CD8-positive, alpha-beta memory T cell (primary cell): Measurements from ENCODE around the gene HAUS1. TPM values are rescaled to one million over a fixed set of nuclear protein-coding genes. Genes with fewer than 3 reads are reported as not detected.

Source experiments
- CTCF ChIA-PET: fragments of 350-600 bp; sonication (Branson Sonifier 250); formaldehyde crosslinking; loops from one replicate; lab custom pipeline; 2021; ENCODE audit warnings: antibody characterized with exemption; lab: Charles Lee
- POLR2A ChIA-PET: fragments of 350-600 bp; sonication (Branson Sonifier 250); formaldehyde crosslinking; loops from one replicate; lab custom pipeline; 2021; ENCODE audit warnings: antibody characterized with exemption; lab: Charles Lee
- DNase-seq, 5 donors: peaks; one replicate each; pipeline versions ENCODE4 v3.0.0 to v3.0.0-alpha.2; 2020 to 2022; ENCODE audit warnings: mixed read lengths in 1 of 5
- H3K27ac ChIP-seq: one replicate; pipeline ENCODE4 v1.7.0; 2013; ENCODE audit warnings: low read depth, mild to moderate bottlenecking, low read length, moderate library complexity
- H3K27me3 ChIP-seq: 2 replicates; pipeline ENCODE4 v1.7.0; 2013; ENCODE audit warnings: low read length, mild to moderate bottlenecking; ENCODE audit not compliant: insufficient read depth, poor library complexity, severe bottlenecking
- H3K36me3 ChIP-seq: 2 replicates; pipeline ENCODE4 v1.7.0; 2013; ENCODE audit warnings: mild to moderate bottlenecking, low read length, moderate library complexity; ENCODE audit not compliant: insufficient read depth
- H3K4me1 ChIP-seq: 2 replicates; pipeline ENCODE4 v1.7.0; 2013; ENCODE audit warnings: mild to moderate bottlenecking, low read length, moderate library complexity; ENCODE audit not compliant: insufficient read depth
- H3K4me3 ChIP-seq: 2 replicates; pipeline ENCODE4 v1.7.0; 2013; ENCODE audit warnings: mild to moderate bottlenecking, low read length
- H3K9me3 ChIP-seq: 2 replicates; pipeline ENCODE4 v1.7.0; 2013; ENCODE audit warnings: mild to moderate bottlenecking, low read length
- H3K27ac Mint-ChIP-seq, 8 donors: one replicate each; pipeline ENCODE4 v1.8.0; 2020 to 2021; ENCODE audit warnings: mixed read lengths in 8 of 8, mild to moderate bottlenecking in 6 of 8, inconsistent platforms in 3 of 8, moderate library complexity in 3 of 8
- H3K27me3 Mint-ChIP-seq, 2 donors: one replicate each; pipeline ENCODE4 v1.8.0; 2020 to 2021; ENCODE audit warnings: mixed read lengths in 2 of 2, mild to moderate bottlenecking in 1 of 2, moderate library complexity in 1 of 2
- H3K36me3 Mint-ChIP-seq, 3 donors: one replicate each; pipeline ENCODE4 v1.8.0; 2020 to 2021; ENCODE audit warnings: mixed read lengths in 3 of 3, inconsistent platforms in 1 of 3, mild to moderate bottlenecking in 1 of 3
- H3K4me1 Mint-ChIP-seq, 3 donors: one replicate each; pipeline ENCODE4 v1.8.0; 2020 to 2021; ENCODE audit warnings: mixed read lengths in 3 of 3, inconsistent platforms in 1 of 3, mild to moderate bottlenecking in 1 of 3
- H3K4me3 Mint-ChIP-seq, 7 donors: one replicate each; pipeline ENCODE4 v1.8.0; 2020 to 2021; ENCODE audit warnings: mixed read lengths in 7 of 7, mild to moderate bottlenecking in 6 of 7, moderate library complexity in 4 of 7, inconsistent platforms in 2 of 7
- H3K9me3 Mint-ChIP-seq, 5 donors: one replicate each; pipeline ENCODE4 v1.8.0; 2020 to 2022; ENCODE audit warnings: mixed read lengths in 5 of 5, mild to moderate bottlenecking in 3 of 5, moderate library complexity in 2 of 5, inconsistent platforms in 1 of 5
- polyA plus RNA-seq: library from polyadenylated mRNA; unstranded; fragments of 300-500 nt; fragmentation: Illumina TruSeq; gene quantifications from one replicate; pipeline ENCODE4 v1.2.3, GENCODE V29; 2021
- total RNA-seq, 2 experiments: library from RNA; stranded (reverse); gene quantifications; one replicate each; pipeline ENCODE4 v1.2.3, GENCODE V29; 2021

HAUS1 gene
- total and polyA plus RNA-seq, 3 experiments from 2014 or later, result 43.2 to 53.3 (median 52.5) TPM

- Mint-ChIP-seq H3K36me3 (no peaks in the 10 kb centered on the region), H3K4me1 (peaks cover 14 to 23% (median 14%) of the 10 kb centered on the region in 3 donors), H3K27me3 (peaks cover 0 to 2% of the 10 kb centered on the region in 2 donors), H3K27ac (peak overlapping the region in 1 of 8 donors; percentile 42), H3K9me3 (no peaks in the 10 kb centered on the region), H3K4me3 (peak overlapping the region in 2 of 7 donors; percentile 33 to 37)
- peaks cover 7% of the 10 kb centered on the region for H3K4me1 ChIP-seq
- H3K27me3 ChIP-seq, result no peaks in the 10 kb centered on the region
- no peak overlapping the region for H3K4me3 ChIP-seq
- ChIA-PET POLR2A (no interaction called here), CTCF (interaction anchor here (0.8 to 1.6 kb wide), 3 partner anchors 9 to 491 kb away, joined by 3 to 7 read pairs (median 3); no protein-coding TSS in a partner anchor)
- H3K9me3 ChIP-seq, result no peaks in the 10 kb centered on the region
- H3K36me3 ChIP-seq, result no peaks in the 10 kb centered on the region
- no peak overlapping the region for H3K27ac ChIP-seq
- DNase-seq, result no peak
These were observed 62.2 kb downstream of the HAUS1 start for GRCh38 chr18:46166261-46166970.

- Mint-ChIP-seq H3K36me3 (no peaks in the 10 kb centered on the region), H3K4me1 (peaks cover 9 to 19% (median 16%) of the 10 kb centered on the region in 3 donors), H3K4me3 (peak overlapping the region; percentile 48 to 87 (median 83)), H3K27me3 (peaks cover 0 to 4% of the 10 kb centered on the region in 2 donors), H3K27ac (peak overlapping the region in 6 of 8 donors; percentile 65 to 94 (median 72)), H3K9me3 (no peaks in the 10 kb centered on the region)
- H3K27ac ChIP-seq, result no peak overlapping the region
- no peaks in the 10 kb centered on the region for H3K27me3 ChIP-seq
- POLR2A ChIA-PET, result no interaction called here
- H3K4me3 ChIP-seq, result peak overlapping the region; percentile 47
- peaks cover 12% of the 10 kb centered on the region for H3K4me1 ChIP-seq
- H3K9me3 ChIP-seq, result no peaks in the 10 kb centered on the region
- peak in 2 of 5 donors; percentile 11 to 28 for DNase-seq
- H3K36me3 ChIP-seq, result no peaks in the 10 kb centered on the region
- CTCF ChIA-PET, result no interaction called here
These were observed 63.8 kb downstream of the HAUS1 start for GRCh38 chr18:46167971-46168370.

DNA sequence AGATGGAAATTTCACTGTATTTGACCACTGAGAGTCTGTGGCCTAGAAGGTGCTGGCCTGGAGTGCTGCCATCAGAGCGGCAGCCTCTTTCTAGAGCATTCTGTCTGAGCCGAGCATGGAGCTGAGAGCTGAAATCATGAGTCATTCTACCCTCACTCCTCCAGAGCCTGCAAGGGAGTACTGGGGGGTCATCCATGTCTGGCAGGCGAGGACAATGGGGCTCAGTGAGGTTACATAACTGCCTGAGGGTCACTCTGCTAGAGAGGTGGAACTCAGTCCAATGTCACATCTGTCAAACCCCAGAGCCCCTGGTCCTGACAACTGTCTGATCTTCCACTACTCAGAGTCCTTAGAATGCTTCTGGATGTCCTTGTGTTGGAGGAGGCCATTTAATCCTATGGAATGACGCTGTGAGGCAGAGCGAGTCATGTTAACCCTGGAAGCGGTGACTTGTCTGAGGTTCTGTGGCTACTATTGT, 65.3 kb downstream of the HAUS1 start:
- Mint-ChIP-seq H3K27me3 (peaks cover 0 to 4% of the 10 kb centered on the region in 2 donors), H3K27ac (peak overlapping the region in 2 of 8 donors; percentile 29 to 47), H3K4me1 (peaks cover 10 to 18% (median 14%) of the 10 kb centered on the region in 3 donors), H3K36me3 (peaks cover 0 to 8% (median 0%) of the 10 kb centered on the region in 3 donors), H3K9me3 (no peaks in the 10 kb centered on the region), H3K4me3 (peak overlapping the region in 1 of 7 donors; percentile 10)
- Histone ChIP-seq H3K36me3 (no peaks in the 10 kb centered on the region), H3K27me3 (no peaks in the 10 kb centered on the region), H3K27ac (no peak overlapping the region), H3K4me3 (no peak overlapping the region), H3K4me1 (peaks cover 14% of the 10 kb centered on the region), H3K9me3 (no peaks in the 10 kb centered on the region)
- POLR2A ChIA-PET, result no interaction called here
- CTCF ChIA-PET, result interaction anchor here (1.8 kb wide), 1 partner anchor 11 kb away, joined by 5 read pairs; no protein-coding TSS in a partner anchor
- DNase-seq, result no peak

DNA sequence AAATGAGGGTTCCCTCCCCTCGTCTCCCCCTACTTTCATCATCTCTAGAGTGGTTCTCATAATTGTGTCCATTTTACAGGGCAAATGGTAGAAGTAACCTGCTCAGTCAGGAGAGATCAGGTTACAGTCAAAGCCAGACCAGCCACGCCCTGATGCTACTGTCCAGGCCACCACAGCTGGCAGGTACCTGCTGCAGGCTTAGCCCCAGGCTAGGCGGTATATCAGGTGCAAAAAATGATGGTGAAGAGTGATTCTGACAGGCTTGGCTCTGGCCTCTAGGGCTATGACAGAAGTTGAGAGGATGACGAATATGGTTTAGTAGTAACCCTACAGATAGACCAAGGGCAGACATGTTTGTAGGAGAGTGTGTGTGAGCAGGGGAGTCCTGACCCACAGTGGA, 67.1 kb downstream of the HAUS1 start:
- CTCF ChIA-PET, result interaction anchor here (2.4 to 5.3 kb wide), 3 partner anchors 13 to 488 kb away, joined by 7 to 88 read pairs (median 41); partner anchors contain the start of gene LOXHD1

DNA sequence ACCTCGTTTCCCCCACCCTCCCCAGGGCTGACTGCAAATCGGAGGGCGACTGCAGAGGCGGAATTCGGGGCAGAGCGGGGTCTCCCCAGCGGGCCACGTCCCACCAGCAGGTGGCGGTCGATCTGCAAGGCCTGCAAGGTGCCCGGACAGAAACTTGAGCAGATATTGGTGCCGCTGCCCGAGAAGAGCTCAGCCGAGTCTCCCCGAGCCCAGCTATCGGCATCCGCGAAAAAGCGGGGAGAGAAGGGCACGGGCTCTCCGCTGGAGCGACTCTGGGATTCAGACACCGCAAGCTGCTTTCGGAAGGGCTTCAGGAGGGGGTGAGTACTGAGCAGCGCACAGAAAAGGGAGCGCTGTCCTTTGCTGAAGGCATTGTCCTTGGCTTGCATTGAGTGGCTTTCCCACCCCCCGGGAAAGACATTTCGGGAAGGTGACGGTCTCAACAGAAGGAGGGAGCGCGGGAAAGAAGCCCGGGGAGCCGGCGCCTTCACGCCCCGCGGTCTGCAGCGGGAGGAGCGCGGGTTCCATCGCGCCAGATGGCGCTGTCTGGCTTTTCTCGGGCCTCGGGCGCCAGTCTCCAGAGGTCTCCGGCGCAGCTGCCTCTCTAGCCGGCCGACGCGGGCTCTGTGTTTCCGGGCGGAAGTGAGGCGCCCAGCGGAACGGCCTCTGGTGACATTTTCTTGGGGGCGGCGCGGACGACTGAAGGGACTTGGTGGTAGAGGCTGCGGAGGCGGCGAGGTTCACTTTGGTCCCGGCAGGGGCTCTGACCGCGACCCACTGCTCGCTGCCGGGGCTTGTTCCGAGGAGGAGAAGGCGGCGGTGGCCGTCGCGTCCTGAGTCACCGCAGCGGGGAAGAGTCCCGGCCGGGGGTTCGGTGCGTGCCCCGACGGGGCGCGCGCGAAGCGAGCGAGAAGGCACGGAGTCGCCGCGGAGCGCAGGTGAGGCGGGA, 69.5 kb downstream of the HAUS1 start:
- POLR2A ChIA-PET, result interaction anchor here (0.5 to 1.1 kb wide), 4 partner anchors 8 to 484 kb away, joined by 3 read pairs; no protein-coding TSS in a partner anchor
- H3K27me3 Mint-ChIP-seq, result peaks cover 0 to 4% of the 10 kb centered on the region in 2 donors
- H3K9me3 Mint-ChIP-seq, result no peaks in the 10 kb centered on the region

More for the DNA sequence above, 67.1 kb downstream of the HAUS1 start:
- Mint-ChIP-seq H3K9me3 (no peaks in the 10 kb centered on the region), H3K27me3 (peaks cover 0 to 4% of the 10 kb centered on the region in 2 donors), H3K4me1 (peaks cover 23 to 35% (median 31%) of the 10 kb centered on the region in 3 donors), H3K4me3 (peak overlapping the region in 4 of 7 donors; percentile 13 to 87 (median 59)), H3K36me3 (peaks cover 0 to 15% (median 2%) of the 10 kb centered on the region in 3 donors), H3K27ac (peak overlapping the region in 1 of 8 donors; percentile 81)
- no peaks in the 10 kb centered on the region for H3K36me3 ChIP-seq
- H3K4me1 ChIP-seq, result peaks cover 26% of the 10 kb centered on the region
- H3K27ac ChIP-seq, result no peak overlapping the region
- no peak overlapping the region for H3K4me3 ChIP-seq
- no peak for DNase-seq
- POLR2A ChIA-PET, result no interaction called here
- no peaks in the 10 kb centered on the region for H3K27me3 ChIP-seq
- no peaks in the 10 kb centered on the region for H3K9me3 ChIP-seq

GRCh38 chr18:46174342-46175041, 70.3 kb downstream of the HAUS1 start:
- H3K36me3 Mint-ChIP-seq, result peaks cover 0 to 22% (median 6%) of the 10 kb centered on the region in 3 donors
- peak; percentile 16 to 60 (median 26) for DNase-seq
- ChIA-PET POLR2A (interaction anchor here (0.7 kb wide), 1 partner anchor 741 kb away, joined by 3 read pairs; no protein-coding TSS in a partner anchor), CTCF (interaction anchor here (1.0 to 5.3 kb wide), 39 partner anchors 11 to 484 kb away, joined by 3 to 88 read pairs (median 8); partner anchors contain the start of genes ATP5F1A, HAUS1 and LOXHD1)
- H3K36me3 ChIP-seq, result no peaks in the 10 kb centered on the region
- H3K9me3 ChIP-seq, result no peaks in the 10 kb centered on the region
- H3K9me3 Mint-ChIP-seq, result no peaks in the 10 kb centered on the region
- H3K27ac Mint-ChIP-seq, result peak overlapping the region; percentile 37 to 100 (median 92)
- H3K27ac ChIP-seq, result peak overlapping the region; percentile 69
- peaks cover 40% of the 10 kb centered on the region for H3K4me1 ChIP-seq
- peaks cover 31 to 43% (median 42%) of the 10 kb centered on the region in 3 donors for H3K4me1 Mint-ChIP-seq
- H3K4me3 ChIP-seq, result peak overlapping the region; percentile 96
- H3K4me3 Mint-ChIP-seq, result peak overlapping the region; percentile 96 to 100 (median 99)
- peaks cover 0 to 4% of the 10 kb centered on the region in 2 donors for H3K27me3 Mint-ChIP-seq
- no peaks in the 10 kb centered on the region for H3K27me3 ChIP-seq

More for the DNA sequence above, 69.5 kb downstream of the HAUS1 start:
- H3K27ac ChIP-seq, result peak overlapping the region; percentile 69
- no peaks in the 10 kb centered on the region for H3K36me3 ChIP-seq
- H3K9me3 ChIP-seq, result no peaks in the 10 kb centered on the region
- no peaks in the 10 kb centered on the region for H3K27me3 ChIP-seq
- peak overlapping the region; percentile 96 to 100 (median 99) for H3K4me3 Mint-ChIP-seq
- H3K27ac Mint-ChIP-seq, result peak overlapping the region; percentile 96 to 100 (median 97)
- peak; percentile 88 to 95 (median 90) for DNase-seq
- CTCF ChIA-PET, result interaction anchor here (0.6 to 5.3 kb wide), 62 partner anchors 10 to 508 kb away, joined by 3 to 88 read pairs (median 6); partner anchors contain the start of genes ATP5F1A, HAUS1 and LOXHD1
- H3K4me1 Mint-ChIP-seq, result peaks cover 30 to 44% (median 39%) of the 10 kb centered on the region in 3 donors
- peak overlapping the region; percentile 96 for H3K4me3 ChIP-seq
- peaks cover 37% of the 10 kb centered on the region for H3K4me1 ChIP-seq
- H3K36me3 Mint-ChIP-seq, result peaks cover 0 to 20% (median 6%) of the 10 kb centered on the region in 3 donors
